NCI-H774 (cell line): ENCODE data around the gene BABAM2.

ENCODE experiments used
- DNase-seq: peaks from one replicate; lab custom pipeline; 2025; lab: John Stamatoyannopoulos, UW

Gene BABAM2

GRCh38 chr2:28378679-28379584 is 488.4 kb downstream of the BABAM2 start:
- DNase-seq = no peak

GRCh38 chr2:28380219-28380618 is 489.7 kb downstream of the BABAM2 start:
- DNase-seq = no peak

- DNase-seq = no peak
Observed at GRCh38 chr2:28381225-28382180, 491.0 kb downstream of the BABAM2 start.

- DNase-seq = no peak
Observed at GRCh38 chr2:28382755-28383154, 492.2 kb downstream of the BABAM2 start.

- DNase-seq = no peak
Observed at GRCh38 chr2:28387082-28387960, 496.8 kb downstream of the BABAM2 start.
